KMS-11 (cell line): ENCODE data around the gene HCN3.
"Not testable (repeated sequence)": the region's sequence is repeated elsewhere in the genome, so short reads cannot be mapped to it uniquely, and the experiment has no call there.

ENCODE experiments used
- H2AFZ ChIP-seq: fragments of 200-600 bp; sonication (generic); 2 replicates; pipeline ENCODE4 v1.6.1; 2016; ENCODE audit warnings: antibody characterized with exemption, mixed run types, low read depth
- H3K27ac ChIP-seq: fragments of 200-600 bp; sonication (generic); 2 replicates; pipeline ENCODE4 v1.6.1; 2016; ENCODE audit warnings: mild to moderate bottlenecking, mixed run types
- H3K27me3 ChIP-seq: fragments of 200-600 bp; sonication (generic); 2 replicates; pipeline ENCODE4 v1.6.1; 2017; ENCODE audit warnings: mild to moderate bottlenecking, low read depth, mixed run types, moderate library complexity; ENCODE audit not compliant: insufficient read depth
- H3K36me3 ChIP-seq: fragments of 200-600 bp; sonication (generic); 2 replicates; pipeline ENCODE4 v1.6.1; 2017; ENCODE audit warnings: mild to moderate bottlenecking, mixed run types; ENCODE audit not compliant: insufficient read depth
- H3K4me1 ChIP-seq: fragments of 200-600 bp; sonication (generic); 2 replicates; pipeline ENCODE4 v1.6.1; 2016; ENCODE audit warnings: mild to moderate bottlenecking, low read depth, mixed run types; ENCODE audit not compliant: poor library complexity, severe bottlenecking
- H3K4me2 ChIP-seq: fragments of 200-600 bp; sonication (generic); 2 replicates; pipeline ENCODE4 v1.7.0; 2016; ENCODE audit warnings: mild to moderate bottlenecking, mixed run types
- H3K4me3 ChIP-seq: fragments of 200-600 bp; sonication (generic); IDR thresholded peaks from 2 replicates; pipeline ENCODE4 v1.6.1; 2017; ENCODE audit warnings: low read depth, low read length, mixed read lengths; ENCODE audit not compliant: insufficient read depth
- H3K79me2 ChIP-seq: fragments of 200-600 bp; sonication (generic); 2 replicates; pipeline ENCODE4 v1.6.1; 2016; ENCODE audit warnings: low read depth, mixed run types; ENCODE audit not compliant: insufficient read depth
- H3K9ac ChIP-seq: fragments of 200-600 bp; sonication (generic); 2 replicates; pipeline ENCODE4 v1.6.1; 2016; ENCODE audit warnings: mild to moderate bottlenecking, mixed run types
- H4K20me1 ChIP-seq: fragments of 200-600 bp; sonication (generic); 2 replicates; pipeline ENCODE4 v1.6.1; 2016; ENCODE audit warnings: mild to moderate bottlenecking, mixed run types; ENCODE audit not compliant: insufficient read depth
- TF ChIP-seq, protein P1 (sequence below): fragments of 200-600 bp; sonication (generic); conservative IDR thresholded peaks from 2 replicates; pipeline ENCODE4 v1.6.1; 2017; ENCODE audit warnings: low read depth, mild to moderate bottlenecking, antibody characterized with exemption, low read length, moderate library complexity, mixed read lengths

Gene HCN3

GRCh38 chr1:155285063-155285462 lies 7.8 kb downstream of the HCN3 start:
- Histone ChIP-seq H4K20me1 (no peaks in the 10 kb centered on the region), H3K27me3 (peaks cover 12% of the 10 kb centered on the region; the same call in 1 of the 2 replicates), H3K27ac (no peak overlapping the region), H3K4me2 (no peak overlapping the region), H2AFZ (no peak overlapping the region), H3K4me3 (no peak overlapping the region), H3K4me1 (no peaks in the 10 kb centered on the region), H3K9ac (no peak overlapping the region), H3K36me3 (no peaks in the 10 kb centered on the region), H3K79me2 (no peaks in the 10 kb centered on the region)
- TF ChIP-seq, protein P1, sequence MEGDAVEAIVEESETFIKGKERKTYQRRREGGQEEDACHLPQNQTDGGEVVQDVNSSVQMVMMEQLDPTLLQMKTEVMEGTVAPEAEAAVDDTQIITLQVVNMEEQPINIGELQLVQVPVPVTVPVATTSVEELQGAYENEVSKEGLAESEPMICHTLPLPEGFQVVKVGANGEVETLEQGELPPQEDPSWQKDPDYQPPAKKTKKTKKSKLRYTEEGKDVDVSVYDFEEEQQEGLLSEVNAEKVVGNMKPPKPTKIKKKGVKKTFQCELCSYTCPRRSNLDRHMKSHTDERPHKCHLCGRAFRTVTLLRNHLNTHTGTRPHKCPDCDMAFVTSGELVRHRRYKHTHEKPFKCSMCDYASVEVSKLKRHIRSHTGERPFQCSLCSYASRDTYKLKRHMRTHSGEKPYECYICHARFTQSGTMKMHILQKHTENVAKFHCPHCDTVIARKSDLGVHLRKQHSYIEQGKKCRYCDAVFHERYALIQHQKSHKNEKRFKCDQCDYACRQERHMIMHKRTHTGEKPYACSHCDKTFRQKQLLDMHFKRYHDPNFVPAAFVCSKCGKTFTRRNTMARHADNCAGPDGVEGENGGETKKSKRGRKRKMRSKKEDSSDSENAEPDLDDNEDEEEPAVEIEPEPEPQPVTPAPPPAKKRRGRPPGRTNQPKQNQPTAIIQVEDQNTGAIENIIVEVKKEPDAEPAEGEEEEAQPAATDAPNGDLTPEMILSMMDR = no peak

- TF ChIP-seq, protein P1 = no peak
Observed at GRCh38 chr1:155285631-155286044, 8.4 kb downstream of the HCN3 start.

DNA sequence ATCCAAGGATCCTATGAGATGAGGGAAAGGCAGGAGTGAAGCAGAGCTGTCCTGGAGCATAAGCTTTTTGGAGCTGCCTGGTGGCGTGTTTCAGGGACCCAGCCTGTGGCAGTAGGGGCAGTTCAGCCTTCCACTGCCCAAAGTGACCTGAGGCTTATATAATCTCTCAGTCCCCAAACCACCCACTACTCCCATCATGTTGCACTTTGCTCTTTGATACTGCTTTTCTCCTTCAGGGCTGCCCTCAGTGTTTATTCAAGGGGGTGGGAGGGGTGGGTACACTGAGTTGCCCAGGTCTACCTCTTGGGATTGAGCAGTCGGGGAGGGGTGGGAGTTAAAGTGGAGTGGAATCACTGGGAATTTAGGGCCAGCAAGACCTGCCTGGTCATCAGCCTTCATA lies 9.3 kb downstream of the HCN3 start:
- no peaks in the 10 kb centered on the region for H3K79me2 ChIP-seq
- H3K9ac ChIP-seq = no peak overlapping the region
- no peak overlapping the region for H2AFZ ChIP-seq
- H3K36me3 ChIP-seq = no peaks in the 10 kb centered on the region
- no peak overlapping the region for H3K27ac ChIP-seq
- no peak overlapping the region for H3K4me3 ChIP-seq
- H4K20me1 ChIP-seq = no peaks in the 10 kb centered on the region
- no peaks in the 10 kb centered on the region for H3K4me1 ChIP-seq
- H3K27me3 ChIP-seq = peaks cover 18% of the 10 kb centered on the region; the same call in 1 of the 2 replicates
- TF ChIP-seq, protein P1 = no peak
- no peak overlapping the region for H3K4me2 ChIP-seq

More at GRCh38 chr1:155285631-155286044, 8.4 kb downstream of the HCN3 start:
- H3K4me1 ChIP-seq = no peaks in the 10 kb centered on the region
- peaks cover 12% of the 10 kb centered on the region; the same call in 1 of the 2 replicates for H3K27me3 ChIP-seq
- no peak overlapping the region for H2AFZ ChIP-seq
- no peak overlapping the region for H3K27ac ChIP-seq
- H4K20me1 ChIP-seq = no peaks in the 10 kb centered on the region
- no peak overlapping the region for H3K4me2 ChIP-seq
- H3K4me3 ChIP-seq = no peak overlapping the region
- no peak overlapping the region for H3K9ac ChIP-seq
- no peaks in the 10 kb centered on the region for H3K36me3 ChIP-seq
- no peaks in the 10 kb centered on the region for H3K79me2 ChIP-seq

DNA sequence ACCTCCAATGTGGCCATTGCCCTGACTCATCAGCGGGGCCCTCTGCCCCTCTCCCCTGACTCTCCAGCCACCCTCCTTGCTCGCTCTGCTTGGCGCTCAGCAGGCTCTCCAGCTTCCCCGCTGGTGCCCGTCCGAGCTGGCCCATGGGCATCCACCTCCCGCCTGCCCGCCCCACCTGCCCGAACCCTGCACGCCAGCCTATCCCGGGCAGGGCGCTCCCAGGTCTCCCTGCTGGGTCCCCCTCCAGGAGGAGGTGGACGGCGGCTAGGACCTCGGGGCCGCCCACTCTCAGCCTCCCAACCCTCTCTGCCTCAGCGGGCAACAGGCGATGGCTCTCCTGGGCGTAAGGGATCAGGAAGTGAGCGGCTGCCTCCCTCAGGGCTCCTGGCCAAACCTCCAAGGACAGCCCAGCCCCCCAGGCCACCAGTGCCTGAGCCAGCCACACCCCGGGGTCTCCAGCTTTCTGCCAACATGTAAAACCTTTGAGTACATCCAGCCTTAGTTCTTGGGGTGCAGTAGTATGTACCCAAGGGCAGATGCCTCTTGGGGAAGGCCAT lies 10.8 kb downstream of the HCN3 start:
- Histone ChIP-seq H3K4me2 (no peak overlapping the region), H3K79me2 (no peaks in the 10 kb centered on the region), H3K36me3 (no peaks in the 10 kb centered on the region), H3K4me1 (no peaks in the 10 kb centered on the region), H3K27ac (no peak overlapping the region), H2AFZ (no peak overlapping the region), H3K9ac (no peak overlapping the region), H3K27me3 (peaks cover 32% of the 10 kb centered on the region; the same call in 1 of the 2 replicates), H4K20me1 (no peaks in the 10 kb centered on the region), H3K4me3 (no peak overlapping the region)
- TF ChIP-seq, protein P1 = no peak

DNA sequence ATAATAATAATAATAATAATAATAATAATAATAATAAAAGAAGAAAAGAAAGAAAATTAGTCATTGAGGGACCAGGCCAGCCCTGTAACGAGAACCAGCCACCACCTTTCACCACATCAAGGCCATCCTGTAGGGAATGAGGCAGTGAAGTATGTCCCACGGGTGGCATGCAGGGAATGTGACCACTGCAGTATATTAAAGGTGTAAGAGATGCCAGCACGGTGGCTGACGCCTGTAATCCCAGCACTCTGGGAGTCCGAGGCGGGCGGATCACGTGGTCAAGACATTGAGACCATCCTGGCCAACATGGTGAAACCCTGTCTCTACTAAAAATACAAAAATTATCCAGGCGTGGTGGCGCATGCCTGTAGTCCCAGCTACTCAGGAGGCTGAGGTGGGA lies 13.7 kb downstream of the HCN3 start:
- not testable (repeated sequence) for H4K20me1 ChIP-seq, H3K79me2 ChIP-seq, H3K36me3 ChIP-seq, H3K27ac ChIP-seq, H3K4me1 ChIP-seq, H3K4me2 ChIP-seq, H3K4me3 ChIP-seq, H2AFZ ChIP-seq, H3K9ac ChIP-seq
- H3K27me3 ChIP-seq = peaks cover 38% of the 10 kb centered on the region; the same call in 1 of the 2 replicates
